GM23338 (cell line): Measurements from ENCODE around the gene AKR1C1.
"Not testable (repeated sequence)": the region's sequence is repeated elsewhere in the genome, so short reads cannot be mapped to it uniquely, and the experiment has no call there.

ENCODE experiments used
- CTCF ChIP-seq, 2 experiments: fragments of 200-600 bp in 1 of 2; sonication (generic) in 1 of 2; conservative IDR thresholded peaks; 2 replicates each; pipeline versions ENCODE4 v1.5.1 to v1.6.1; 2016 to 2017; ENCODE audit warnings: antibody characterized with exemption in 2 of 2, low read depth in 2 of 2, mild to moderate bottlenecking in 2 of 2, moderate library complexity in 1 of 2
- EZH2 ChIP-seq: fragments of 200-600 bp; sonication (generic); IDR thresholded peaks from one replicate; pipeline ENCODE4 v1.8.0; 2017; ENCODE audit warnings: antibody characterized with exemption, mild to moderate bottlenecking, low read depth; ENCODE audit not compliant: unreplicated experiment
- EZH2phosphoT487 ChIP-seq: fragments of 200-600 bp; sonication (generic); IDR thresholded peaks from one replicate; pipeline ENCODE4 v1.8.1; 2018; ENCODE audit warnings: antibody characterized with exemption; ENCODE audit not compliant: unreplicated experiment
- POLR2AphosphoS5 ChIP-seq: IDR thresholded peaks from 2 replicates; pipeline ENCODE4 v1.6.1; 2016; ENCODE audit warnings: antibody characterized with exemption, low read depth
- REST ChIP-seq: IDR thresholded peaks from one replicate; pipeline ENCODE4 v1.6.1; 2018; ENCODE audit warnings: antibody characterized with exemption; ENCODE audit not compliant: unreplicated experiment

- TF ChIP-seq POLR2AphosphoS5; EZH2phosphoT487; REST; CTCF (conservative IDR thresholded peaks at IDR 0.05; ENCODE audit: low read depth in 2 of 2); EZH2: not testable (repeated sequence)
Measured at GRCh38 chr10:5004501-5004900, 41.3 kb downstream of the AKR1C1 start.
